Measurements from ENCODE around the gene NPEPPS.
"Not testable (repeated sequence)": the region's sequence is repeated elsewhere in the genome, so short reads cannot be mapped to it uniquely, and the experiment has no call there.

NPEPPS gene, protein sequence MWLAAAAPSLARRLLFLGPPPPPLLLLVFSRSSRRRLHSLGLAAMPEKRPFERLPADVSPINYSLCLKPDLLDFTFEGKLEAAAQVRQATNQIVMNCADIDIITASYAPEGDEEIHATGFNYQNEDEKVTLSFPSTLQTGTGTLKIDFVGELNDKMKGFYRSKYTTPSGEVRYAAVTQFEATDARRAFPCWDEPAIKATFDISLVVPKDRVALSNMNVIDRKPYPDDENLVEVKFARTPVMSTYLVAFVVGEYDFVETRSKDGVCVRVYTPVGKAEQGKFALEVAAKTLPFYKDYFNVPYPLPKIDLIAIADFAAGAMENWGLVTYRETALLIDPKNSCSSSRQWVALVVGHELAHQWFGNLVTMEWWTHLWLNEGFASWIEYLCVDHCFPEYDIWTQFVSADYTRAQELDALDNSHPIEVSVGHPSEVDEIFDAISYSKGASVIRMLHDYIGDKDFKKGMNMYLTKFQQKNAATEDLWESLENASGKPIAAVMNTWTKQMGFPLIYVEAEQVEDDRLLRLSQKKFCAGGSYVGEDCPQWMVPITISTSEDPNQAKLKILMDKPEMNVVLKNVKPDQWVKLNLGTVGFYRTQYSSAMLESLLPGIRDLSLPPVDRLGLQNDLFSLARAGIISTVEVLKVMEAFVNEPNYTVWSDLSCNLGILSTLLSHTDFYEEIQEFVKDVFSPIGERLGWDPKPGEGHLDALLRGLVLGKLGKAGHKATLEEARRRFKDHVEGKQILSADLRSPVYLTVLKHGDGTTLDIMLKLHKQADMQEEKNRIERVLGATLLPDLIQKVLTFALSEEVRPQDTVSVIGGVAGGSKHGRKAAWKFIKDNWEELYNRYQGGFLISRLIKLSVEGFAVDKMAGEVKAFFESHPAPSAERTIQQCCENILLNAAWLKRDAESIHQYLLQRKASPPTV

DNA sequence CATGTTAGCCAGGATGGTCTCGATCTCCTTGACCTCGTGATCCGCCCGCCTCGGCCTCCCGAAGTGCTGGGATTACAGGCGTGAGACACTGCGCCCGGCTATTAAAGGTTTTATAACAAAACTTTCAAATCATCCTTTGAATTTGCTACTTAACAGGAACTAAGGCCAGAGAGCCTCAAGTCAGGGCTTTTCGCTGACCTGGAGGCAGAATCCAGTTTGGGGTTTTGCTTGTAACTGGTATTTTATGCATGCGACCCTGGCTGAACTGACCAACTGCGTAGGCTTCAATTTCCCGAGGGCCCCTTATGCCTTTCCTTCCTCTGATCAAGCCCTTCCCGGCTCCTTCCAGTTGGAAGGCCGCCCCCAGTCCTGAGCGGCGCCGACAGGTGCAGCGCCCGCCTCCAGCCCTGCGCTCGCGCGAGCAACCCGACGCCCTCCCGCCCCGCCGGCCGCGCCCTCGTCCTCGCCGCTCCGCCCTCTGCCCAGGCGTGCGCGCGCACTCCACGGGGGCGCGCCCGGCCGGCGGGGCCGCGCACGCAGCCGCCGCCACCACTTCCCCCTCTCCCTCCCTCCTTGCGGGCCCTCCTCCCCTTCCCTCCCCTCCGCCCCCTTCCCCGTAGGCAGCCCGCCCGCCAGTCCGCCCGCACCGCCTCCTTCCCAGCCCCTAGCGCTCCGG, at the start of gene NPEPPS:
Gene NPEPPS, plus strand, starts transcription at position 552 of the 676 bp plus-strand sequence. CDS start 193 bp downstream, outside the sequence.
- DNase-seq: peak; percentile 68

DNA sequence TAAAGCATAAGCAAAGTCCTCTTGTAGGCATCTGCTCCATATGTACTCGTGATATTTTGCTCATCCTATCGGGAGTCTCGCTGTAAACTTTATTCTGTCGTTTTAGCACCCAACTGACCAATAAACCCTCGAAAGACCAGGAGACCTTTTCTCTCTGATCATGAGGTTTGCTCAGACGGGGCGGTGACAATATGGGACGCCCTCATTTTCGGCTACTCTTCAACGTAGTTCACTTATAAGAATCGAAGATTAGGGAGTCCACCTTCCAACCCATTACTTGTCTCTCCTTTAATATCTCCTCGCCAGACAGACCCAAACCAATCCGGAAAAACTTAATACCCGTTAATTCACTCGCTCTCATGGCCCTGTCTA, 39.1 kb upstream of the NPEPPS start:
- DNase-seq: not testable (repeated sequence)

DNA sequence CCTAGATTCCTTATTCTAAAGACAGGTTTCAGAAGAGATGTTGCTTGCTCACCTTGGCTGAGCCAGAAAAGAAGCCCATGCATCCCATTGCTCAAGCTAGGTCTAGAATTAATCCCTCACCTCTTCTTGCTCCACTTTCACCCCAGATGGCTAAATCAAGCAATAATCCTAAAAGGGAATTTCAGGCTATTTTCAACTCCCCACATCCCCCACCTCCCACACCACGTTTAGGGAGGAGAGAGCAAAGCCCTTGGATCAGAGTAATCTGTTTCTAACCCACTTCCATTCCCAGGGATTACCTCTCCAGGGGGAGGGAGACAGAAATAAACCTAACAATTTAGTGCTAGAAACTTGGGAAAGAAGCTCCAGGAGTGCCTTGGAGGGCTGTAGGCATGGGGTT, 31.8 kb upstream of the NPEPPS start:
- DNase-seq: not testable (repeated sequence)

DNA sequence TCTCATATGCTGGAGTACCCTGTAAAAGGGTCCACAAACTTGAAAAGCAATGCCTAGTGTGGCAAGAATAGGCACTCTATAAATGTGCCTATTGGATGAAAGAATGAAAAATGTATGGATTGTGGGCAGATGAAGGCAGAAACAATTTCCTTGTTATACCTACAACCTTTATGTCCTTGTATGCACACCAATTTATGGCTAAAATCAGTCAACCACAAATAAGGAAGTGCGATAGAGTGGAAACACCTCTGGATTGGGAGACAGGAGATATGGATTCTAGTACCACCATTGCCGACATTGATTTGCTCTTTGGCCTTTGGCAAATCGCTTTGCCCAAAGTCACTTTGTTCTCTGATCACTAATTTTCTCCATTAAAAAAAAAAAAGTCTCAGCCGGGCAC, 31.4 kb upstream of the NPEPPS start:
- DNase-seq: not testable (repeated sequence)

DNA sequence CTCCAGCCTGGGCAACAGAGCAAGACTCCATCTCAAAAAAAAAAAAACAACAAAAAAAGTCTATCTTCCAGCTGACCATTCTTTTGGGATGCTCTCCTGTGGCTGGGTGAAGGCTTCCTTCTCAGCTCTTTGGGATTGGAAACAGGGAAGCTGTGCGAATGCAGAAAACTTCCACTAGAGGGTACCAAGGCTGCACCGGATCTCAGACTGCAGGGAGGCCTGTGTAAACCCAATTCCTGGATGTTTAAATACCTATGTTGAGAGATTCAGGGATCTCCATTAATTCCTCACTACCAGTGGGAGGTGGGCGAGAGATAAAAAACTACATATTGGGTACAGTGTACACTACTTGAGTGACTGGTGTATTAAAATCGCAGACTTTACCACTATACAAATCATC, 30.3 kb upstream of the NPEPPS start:
- not testable (repeated sequence) for DNase-seq

DNA sequence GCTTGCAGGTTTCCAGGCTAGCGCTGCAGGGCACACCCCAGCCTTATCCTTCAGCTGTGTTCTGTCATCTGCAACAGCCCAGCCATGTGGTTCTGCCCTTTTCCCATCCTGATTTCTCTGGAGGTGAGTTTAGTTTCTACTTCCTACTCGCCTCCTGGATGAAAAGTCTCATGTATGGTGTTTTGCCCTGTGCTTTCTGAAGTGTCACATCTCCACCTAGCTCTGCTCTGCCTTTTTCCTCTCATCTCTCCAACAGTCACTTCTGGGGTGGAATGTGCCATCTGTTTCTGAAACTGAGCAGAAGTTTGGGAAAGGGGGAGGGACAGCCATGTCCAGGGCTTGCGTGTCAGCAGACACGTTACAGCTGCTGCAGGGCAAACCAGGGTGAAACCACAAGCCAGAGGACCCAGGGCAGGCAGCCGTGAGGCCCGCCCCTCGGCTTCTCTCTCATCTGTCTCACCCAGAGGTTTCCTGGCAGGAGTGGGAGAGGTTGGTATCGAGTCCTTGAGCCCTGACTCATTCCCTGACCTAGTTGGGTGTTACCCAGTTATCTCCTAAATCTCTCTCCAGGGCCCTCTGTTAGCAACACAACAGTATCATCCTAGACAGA, 28.7 kb upstream of the NPEPPS start:
- DNase-seq: not testable (repeated sequence)

DNA sequence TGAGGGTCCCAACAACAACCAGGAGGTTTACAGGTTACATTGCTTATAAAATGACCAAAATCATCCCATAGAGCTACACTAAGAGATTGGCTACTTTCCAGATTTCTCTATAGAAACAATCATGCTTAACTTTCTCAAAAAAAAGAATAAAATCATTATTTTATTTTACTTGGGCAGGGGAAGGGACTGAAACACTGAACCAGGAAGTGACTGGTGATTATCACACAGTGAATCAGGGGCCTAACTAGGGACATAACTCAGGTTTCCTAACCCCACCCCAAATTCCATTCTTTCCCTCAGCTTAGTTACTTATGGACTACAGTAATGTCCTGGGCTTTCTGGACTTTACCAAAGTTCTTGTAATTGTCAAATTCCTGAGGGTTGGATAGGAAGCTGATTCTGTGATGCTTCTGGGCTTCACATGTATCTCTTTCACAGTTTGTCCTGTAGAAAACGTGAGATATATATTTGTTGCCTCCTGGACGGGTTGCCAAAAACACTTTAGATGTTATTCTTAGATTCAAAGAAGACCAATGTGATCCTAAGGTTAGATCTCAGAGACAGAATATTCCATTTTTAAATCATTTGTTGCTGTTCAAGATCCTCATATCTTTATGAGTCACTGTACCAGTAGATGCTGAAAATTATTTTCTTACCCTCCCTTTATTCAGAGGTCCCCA, 28.0 kb upstream of the NPEPPS start:
- DNase-seq: not testable (repeated sequence)

DNA sequence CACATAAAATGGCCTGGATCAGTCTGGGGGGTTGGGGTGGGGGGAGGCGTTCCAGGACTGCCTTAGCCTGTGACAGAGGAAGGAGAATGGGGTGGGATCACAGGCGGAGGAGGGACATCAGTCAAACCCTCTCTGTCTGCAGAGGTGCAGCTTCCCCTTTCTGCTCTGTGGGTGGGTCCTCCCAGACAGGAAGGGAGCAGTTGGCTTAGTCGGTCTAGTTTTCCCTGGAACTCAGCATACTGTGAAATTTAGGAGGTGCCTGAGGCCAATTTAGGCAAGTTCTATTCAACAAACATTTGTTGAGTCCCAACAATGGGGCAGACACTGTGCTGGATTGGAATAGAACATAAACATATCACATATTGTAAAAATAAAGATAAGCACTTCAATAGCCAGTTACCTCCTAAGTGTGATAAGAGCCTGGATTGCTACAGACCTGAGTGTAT, 19.2 kb upstream of the NPEPPS start:
- DNase-seq: not testable (repeated sequence)

DNA sequence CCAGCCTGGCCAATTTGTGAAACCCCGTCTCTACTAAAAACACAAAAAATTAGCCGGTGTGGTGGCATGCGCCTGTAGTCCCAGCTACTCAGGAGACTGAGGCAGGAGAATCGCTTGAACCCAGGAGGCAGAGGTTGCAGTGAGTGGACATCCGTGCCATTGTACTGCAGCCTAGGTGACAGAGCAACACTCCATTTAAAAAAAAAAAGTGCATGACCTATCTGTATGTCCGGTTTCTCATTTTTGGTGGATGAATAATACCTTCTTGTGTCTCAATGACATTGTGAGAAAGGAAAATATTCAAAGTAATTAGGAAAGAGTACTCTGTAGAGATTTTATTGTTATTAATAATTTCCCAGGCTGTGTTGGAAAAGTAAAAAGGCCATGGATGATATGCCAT, 17.6 kb upstream of the NPEPPS start:
- not testable (repeated sequence) for DNase-seq

DNA sequence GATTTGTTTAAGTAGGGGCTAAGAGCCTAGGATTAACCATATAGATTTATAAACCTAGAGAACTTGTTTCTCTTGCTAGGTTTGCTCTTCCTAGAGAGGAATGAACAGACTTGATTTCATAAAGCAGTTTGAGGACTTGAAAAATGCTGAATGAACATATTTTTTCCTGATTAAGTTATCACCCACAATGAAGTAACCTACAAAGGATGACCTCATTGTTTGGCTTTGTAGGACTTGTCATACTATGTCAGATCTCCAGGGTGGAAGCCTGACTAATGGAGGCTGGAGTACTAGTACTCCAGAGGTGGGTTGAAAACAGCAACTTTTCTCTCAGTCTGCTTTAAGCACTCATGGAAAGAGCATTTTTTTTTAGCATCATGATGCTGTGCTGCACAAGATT, 12.0 kb upstream of the NPEPPS start:
- not testable (repeated sequence) for DNase-seq

DNA sequence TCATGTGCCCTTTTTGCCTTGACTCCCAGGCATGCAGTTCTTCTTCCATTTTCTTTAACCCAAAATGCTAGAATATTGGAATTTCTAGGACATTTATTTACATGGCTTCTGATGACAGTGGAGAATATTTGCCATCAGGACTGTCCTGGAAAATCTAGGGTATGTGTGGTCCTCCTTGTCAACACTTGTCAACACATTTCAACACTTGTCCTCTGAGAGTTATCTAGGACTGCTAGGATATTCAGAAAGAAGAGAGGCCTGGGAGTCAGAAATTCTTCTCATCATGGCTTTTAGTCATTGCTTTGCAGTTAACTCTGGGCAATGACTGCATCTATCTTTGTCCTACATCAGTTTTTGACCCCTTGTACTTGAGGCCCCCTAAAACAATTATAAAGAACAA, 11.5 kb upstream of the NPEPPS start:
- DNase-seq: not testable (repeated sequence)

DNA sequence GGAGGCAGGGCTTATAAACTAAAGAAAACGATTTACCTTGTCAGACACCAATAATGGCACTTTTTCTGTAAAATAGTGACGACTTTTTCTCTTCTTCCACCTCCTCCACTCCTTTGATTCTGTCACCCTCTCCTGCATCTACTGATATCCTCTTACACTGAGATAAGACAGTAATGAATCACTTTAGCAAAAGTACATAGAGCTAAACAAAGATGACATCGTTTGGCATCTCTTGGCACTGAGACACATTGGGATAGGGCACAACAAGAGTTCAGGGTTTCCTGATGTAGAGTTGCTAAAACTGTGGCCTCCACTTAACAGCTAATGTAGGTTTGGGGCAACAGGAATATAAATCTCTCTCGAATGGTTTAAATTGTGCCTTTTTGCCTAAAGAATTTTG, 10.6 kb upstream of the NPEPPS start:
- DNase-seq: not testable (repeated sequence)

DNA sequence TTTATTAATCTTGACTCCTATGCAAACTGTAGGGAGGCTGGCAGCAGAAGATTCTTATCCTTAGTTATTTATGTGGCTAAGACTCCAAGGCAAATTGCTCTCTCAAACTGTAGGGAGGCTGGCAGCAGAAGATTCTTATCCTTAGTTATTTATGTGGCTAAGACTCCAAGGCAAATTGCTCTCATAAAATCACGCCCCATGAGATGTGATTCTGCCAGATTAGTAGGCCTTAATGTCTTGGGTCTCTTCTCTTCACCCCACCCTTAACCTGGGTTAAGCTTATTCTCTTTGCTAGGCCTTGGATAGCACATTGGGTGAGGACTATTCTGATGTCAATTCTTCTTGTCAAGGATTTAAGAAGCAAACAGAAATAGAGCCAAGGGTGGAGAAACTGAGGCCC, 9.5 kb upstream of the NPEPPS start:
- not testable (repeated sequence) for DNase-seq

DNA sequence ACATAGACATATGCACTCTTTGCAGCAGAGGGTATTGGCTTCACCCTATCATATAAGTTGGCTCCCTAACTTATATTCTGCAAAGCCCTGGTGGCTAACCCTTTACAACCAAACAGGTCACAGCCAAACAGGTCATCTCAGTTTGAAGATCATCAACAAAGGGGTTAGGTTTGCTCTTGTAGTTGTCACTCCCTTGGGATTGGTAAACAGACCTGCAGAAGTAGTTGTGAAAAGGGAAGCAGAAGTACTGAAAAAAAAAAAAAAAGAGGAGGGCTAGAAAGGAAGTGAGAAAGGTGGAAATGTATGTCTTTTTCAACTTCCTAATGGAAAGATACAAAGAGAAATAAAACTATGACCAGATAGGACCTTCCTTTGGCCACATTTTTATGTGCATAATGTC, 8.6 kb upstream of the NPEPPS start:
- not testable (repeated sequence) for DNase-seq

DNA sequence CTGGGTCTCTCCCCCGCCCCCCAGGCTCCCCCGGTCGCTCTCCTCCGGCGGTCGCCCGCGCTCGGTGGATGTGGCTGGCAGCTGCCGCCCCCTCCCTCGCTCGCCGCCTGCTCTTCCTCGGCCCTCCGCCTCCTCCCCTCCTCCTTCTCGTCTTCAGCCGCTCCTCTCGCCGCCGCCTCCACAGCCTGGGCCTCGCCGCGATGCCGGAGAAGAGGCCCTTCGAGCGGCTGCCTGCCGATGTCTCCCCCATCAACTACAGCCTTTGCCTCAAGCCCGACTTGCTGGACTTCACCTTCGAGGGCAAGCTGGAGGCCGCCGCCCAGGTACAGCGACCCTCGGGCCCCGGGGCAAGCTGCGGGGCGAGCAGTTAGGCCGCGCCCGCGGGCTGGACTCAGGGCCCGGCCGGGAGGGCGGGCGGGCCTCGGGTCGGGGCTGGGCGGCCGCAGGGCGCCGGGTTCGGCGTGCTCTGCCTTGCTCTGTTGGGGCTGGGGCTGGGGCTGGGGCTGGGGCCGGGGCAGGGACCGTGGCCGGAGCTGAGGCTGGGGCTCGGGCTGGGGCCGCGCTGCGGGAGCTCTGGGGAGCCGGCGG, 419 bp downstream of the NPEPPS start:
- DNase-seq: not testable (repeated sequence)

DNA sequence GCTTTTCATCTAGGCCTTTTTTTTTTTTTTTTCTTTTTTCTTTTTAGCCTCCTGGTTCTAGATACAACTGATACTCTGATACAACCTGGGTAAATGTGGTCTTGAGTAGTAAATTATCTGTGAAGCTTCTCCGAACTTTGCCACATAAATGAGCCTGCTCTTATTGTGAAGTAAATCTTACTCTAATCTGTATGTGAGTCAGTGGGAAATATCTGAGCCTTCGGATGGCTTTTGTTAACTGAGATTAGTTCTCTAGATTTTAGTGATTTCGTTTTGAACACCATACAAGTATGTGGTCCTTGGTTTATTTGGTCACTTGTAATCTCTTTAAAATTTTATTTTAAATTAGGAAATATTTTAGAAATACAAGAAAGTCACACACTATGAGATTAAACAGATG, 8.2 kb downstream of the NPEPPS start:
- not testable (repeated sequence) for DNase-seq

DNA sequence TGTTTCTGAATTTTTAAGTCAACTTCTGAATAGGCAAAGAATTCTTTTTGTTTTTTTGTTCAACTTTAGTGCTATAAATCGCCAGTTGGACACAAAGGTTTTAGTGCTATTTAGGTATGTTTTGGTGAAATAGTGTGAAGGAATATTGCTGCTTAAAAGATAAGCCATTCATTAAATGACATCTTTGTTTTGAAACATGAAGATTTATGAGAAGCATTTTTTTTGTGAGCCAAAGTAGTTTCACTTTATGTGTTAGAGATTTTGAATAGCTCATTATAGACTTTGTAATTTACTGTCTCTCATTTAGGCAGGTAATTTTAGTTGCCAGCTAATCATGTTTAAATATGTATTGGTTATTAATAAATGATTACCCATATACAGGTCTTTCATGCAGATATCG, 10.8 kb downstream of the NPEPPS start:
- not testable (repeated sequence) for DNase-seq

DNA sequence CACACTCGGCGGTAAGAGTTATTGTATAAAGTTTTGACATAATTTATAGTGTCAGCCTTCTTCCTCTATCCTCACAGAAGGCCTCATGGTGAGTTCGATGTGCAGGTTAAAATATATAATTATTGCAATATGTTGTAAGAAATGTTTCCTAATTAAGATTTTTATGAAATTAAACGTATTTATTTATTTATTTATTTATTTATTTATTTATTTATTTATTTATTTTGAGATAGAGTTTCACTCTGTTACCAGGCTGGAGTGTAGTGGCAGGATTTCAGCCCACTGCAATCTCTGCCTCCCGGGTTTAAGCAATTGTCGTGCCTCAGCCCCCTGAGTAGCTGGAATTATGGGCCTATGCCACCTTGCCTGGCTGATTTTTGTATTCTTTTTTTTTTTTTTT, 13.4 kb downstream of the NPEPPS start:
- DNase-seq: not testable (repeated sequence)

DNA sequence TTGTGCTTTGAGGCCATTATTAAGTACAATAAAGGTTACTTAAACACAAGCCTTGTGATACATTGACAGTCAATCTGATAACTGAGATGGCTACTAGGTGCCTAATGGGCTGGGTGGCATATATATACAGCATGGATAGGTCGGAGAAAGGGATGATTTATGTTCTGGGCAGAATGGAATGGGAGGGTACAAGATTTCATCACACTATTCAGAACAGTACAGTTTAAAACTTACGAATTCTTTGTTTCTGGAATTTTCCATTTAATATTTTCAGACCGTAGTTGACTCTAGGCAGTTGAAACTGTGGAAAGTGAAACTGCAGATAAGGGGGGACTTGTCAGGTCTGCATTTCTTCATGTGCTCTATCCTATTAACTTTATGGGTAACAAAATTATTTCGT, 23.8 kb downstream of the NPEPPS start:
- not testable (repeated sequence) for DNase-seq

DNA sequence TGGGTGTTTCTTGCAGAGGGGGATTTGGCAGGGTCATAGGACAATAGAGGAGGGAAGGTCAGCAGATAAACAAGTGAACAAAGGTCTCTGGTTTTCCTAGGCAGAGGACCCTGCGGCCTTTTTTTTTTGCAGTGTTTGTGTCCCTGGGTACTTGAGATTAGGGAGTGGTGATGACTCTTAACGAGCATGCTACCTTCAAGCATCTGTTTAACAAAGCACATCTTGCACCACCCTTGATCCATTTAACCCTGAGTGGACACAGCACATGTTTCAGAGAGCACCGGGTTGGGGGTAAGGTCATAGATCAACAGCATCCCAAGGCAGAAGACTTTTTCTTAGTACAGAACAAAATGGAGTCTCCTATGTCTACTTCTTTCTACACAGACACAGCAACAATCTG, 25.2 kb downstream of the NPEPPS start:
- not testable (repeated sequence) for DNase-seq

DNA sequence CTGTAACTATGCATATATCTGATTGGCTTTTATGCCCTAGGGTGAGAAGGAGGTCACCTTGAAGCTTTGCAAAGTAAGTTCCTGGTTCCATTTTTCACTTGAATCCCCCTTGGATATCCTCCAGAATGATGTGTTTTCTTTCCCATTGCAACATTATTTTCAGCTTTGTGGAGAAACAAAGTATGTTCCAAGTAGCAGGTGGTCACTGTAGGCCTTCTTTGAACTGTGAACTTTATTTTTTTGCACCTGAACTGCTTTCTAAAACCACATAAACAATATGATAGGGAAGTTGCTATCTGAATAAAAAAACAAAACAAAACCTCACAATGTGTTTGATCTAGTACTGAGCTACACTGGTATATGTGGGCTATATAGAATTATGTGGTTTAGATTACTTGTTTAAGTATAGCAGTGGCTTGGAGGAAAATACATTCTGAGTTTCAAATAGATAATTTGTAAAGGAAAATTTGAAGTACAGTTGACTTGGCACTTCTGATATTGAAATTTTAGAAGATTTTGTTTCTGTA, 29.7 kb downstream of the NPEPPS start:
- DNase-seq: not testable (repeated sequence)
